ACHN (cell line): ENCODE measurements around the gene ADGRG4.
"Not testable (repeated sequence)": the region's sequence is repeated elsewhere in the genome, so short reads cannot be mapped to it uniquely, and the experiment has no call there.

Experiments used
- DNase-seq: peaks from one replicate; pipeline ENCODE4 v3.0.0-alpha.2; 2015
- in situ Hi-C: cut with HindIII; loops from 2 replicates; pipeline ENCODE4 v1.10.0; 2017; ENCODE audit warnings: low sequenced_read_pairs, low pct_ligation_motif_present, low pct_unique_long_range_greater_than_20kb

The ADGRG4 gene

GRCh38 chrX:136369377-136369776, 68.6 kb downstream of the ADGRG4 start:
- DNase-seq = no peak
- in situ Hi-C loops = no loop called here

GRCh38 chrX:136376713-136377112, 76.0 kb downstream of the ADGRG4 start:
- DNase-seq = no peak
- in situ Hi-C loops = no loop called here

DNA sequence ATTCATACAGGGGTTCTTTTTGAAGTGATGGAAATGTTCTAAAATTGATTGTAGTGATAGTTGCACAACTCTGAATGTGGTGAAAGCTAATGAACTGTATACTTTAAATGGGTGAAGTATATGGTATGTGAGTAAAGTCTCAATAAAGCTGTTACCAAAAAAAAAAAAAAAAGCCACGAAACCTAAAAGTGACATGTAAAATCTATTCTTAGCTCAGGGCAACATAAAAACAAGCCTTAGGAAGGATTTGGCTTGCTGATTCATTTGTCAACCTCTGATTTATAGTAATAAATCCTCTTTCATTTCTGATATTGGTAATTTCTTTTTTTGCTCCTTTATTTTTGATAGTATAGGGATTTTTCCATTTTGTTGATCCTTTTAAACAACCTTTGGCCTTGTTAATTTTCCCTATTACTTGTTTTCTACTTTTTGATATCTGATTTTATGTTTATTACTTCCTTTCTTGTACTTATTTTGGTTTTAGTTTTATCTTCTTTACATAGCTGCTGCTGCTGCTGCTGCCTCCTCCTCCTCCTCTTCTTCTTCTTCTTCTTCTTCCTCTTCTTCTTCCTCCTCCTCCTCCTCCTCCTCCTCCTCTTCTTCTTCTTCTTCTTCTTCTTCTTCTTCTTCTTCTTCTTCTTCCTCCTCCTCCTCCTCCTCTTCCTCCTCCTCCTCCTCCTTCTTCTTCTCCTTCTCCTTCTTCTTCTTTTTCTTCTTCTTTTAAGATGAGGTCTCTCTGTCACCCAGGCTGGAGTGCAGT, 79.4 kb downstream of the ADGRG4 start:
- no peak for DNase-seq
- in situ Hi-C loops = no loop called here

GRCh38 chrX:136386173-136386572, 85.4 kb downstream of the ADGRG4 start:
- in situ Hi-C loops = no loop called here
- no peak for DNase-seq

DNA sequence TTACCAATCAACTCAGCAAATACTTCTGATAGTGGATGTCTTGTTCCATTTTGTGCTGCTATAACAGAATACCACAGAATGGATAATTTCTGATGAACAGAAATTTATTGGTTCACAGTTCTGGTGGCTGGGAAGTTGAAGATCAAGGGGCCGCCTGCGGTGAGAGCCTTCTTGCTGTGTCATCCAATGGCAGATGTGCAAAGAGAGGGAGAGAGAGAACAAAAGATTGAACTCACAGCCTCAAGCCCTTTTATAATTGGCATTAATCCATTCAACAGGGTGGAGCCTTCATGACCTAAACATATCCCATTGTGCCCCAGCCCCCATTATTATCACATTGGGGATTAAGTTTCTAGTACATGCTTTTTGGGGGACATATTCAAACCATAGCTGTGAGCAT, 86.1 kb downstream of the ADGRG4 start:
- no peak for DNase-seq
- in situ Hi-C loops = no loop called here

GRCh38 chrX:136387951-136388502, 87.3 kb downstream of the ADGRG4 start:
- DNase-seq = no peak
- in situ Hi-C loops = no loop called here

- in situ Hi-C loops = no loop called here
- DNase-seq = no peak
These were observed 90.2 kb downstream of the ADGRG4 start for GRCh38 chrX:136390921-136391320.

DNA sequence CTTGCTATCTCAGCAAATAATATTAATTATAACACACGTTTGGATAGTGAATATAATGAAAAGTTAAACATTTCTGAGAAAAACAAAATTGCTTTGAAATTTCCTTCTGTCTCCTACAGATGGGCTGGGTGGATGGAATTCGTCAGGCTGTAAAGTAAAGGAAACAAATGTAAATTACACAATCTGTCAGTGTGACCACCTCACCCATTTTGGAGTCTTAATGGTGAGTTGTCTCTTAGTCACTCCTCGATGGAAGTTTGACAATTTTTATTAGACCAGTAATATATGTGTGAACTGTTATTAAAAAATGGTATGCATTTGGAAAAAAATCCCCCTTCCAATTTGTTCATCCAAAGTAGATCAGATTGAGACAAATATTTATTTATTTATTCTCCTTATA, 94.5 kb downstream of the ADGRG4 start:
- DNase-seq = no peak
- in situ Hi-C loops = no loop called here

DNA sequence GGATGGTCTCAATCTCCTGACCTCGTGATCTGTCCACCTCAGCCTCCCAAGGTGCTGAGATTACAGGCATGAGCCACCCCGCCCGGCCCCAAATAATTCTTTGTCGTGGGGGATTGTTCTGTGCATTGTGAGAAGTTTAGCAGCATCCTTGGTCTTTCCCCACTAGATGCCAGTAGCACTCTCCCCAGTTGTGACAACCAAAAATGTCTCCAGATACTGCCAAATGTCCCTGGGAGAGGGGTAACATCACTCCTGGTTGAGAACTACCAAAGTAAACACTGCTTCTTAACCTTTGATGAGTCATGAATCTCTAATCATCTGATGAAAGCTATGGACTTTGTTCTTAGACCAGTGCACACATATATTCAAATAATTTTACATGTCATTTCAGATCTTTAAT, 96.2 kb downstream of the ADGRG4 start:
- in situ Hi-C loops = no loop called here
- DNase-seq = no peak

- in situ Hi-C loops = no loop called here
- no peak for DNase-seq
These were observed 104.4 kb downstream of the ADGRG4 start for GRCh38 chrX:136405126-136405525.

DNA sequence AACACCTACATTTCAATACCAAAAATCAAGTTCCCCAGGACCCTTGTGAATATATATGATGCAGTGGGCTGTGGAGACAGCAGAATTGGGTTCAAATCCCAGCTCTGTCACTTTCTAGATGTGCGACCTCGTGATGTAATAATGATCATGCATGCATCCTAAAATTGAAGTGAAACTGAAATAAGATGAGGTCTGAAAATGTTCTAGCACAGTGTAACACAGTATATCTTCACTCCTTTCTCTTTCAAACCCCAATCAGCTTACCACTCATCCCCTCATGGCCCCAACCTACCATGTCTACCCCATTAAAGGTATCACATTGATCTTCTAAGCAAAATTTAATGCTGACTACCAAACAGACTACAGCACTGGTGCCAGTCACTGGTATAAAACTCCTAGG, 117.0 kb downstream of the ADGRG4 start:
- in situ Hi-C loops = no loop called here
- DNase-seq = no peak

GRCh38 chrX:136421338-136421737, 120.6 kb downstream of the ADGRG4 start:
- in situ Hi-C loops = no loop called here
- DNase-seq = no peak

DNA sequence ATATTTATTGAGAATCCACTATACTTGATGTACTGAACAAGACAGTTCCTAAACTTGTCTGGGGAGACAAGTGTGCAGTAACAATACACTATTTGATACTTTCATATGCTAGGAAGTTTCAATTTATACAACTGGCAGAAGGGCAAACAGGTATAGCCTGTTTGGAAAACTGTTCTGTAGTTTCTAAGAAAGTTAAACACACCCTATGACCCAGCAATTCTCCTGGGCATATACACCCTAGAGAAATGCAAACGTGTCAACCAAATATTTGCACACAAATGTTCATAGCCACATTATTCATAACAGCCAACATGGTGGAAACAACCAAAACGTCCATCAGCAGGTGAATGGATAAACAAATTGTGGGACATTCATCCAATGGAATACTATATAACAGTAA, 123.0 kb downstream of the ADGRG4 start:
- in situ Hi-C loops = no loop called here
- no peak for DNase-seq

DNA sequence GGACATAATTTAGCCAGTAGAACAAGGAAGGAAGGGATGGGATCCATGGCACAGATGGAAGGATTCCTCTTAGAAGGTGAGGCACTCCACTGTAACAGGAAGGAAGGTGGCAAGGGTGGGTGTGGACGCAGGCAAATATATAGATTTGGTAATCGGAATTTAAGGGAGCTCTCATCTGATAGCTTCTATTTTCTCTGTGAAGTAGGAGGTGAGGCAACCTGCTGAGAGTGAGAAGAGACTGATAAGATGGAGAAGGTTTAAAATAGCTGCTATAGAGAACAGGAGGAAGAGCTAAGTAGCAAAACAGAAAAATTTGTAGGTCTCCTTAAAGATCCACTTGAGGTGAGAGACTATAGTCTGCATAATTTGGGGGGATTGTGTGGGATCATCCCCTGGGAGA, 125.2 kb downstream of the ADGRG4 start:
- no peak for DNase-seq
- in situ Hi-C loops = no loop called here

GRCh38 chrX:136431625-136432024, 130.9 kb downstream of the ADGRG4 start:
- DNase-seq = no peak
- in situ Hi-C loops = no loop called here

- in situ Hi-C loops = no loop called here
- no peak for DNase-seq
These were observed 137.0 kb downstream of the ADGRG4 start for GRCh38 chrX:136437774-136438173.

DNA sequence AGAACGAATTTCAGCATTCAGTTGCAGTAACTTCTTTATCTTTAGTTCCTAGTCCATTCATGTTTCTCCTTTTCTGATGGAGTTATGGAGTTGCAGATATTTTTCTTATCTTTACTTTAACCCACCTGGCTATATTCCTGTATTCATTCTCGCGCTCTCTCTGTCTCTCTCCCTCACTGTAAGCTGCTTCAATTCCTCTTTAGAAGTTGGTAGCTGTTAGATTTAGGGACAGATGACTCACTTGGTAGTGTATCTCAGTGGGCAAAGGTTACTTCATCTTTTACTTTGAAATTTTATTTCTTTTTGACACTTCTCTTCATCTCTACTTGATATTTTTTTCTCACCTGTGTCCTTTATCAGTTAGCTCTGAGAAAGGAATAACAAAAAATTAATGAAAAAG, 137.4 kb downstream of the ADGRG4 start:
- in situ Hi-C loops = no loop called here
- no peak for DNase-seq

DNA sequence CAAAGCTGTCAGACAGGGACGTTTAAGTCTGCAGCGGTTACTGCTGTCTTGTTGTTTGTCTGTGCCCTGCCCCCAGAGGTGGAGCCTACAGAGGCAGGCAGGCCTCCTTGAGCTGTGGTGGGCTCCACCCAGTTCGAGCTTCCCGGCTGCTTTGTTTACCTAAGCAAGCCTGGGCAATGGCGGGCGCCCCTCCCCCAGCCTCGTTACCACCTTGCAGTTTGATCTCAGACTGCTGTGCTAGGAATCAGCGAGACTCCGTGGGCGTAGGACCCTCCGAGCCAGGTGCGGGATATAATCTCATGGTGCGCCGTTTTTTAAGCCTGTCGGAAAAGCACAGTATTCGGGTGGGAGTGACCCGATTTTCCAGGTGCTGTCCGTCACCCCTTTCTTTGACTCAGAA, 144.9 kb downstream of the ADGRG4 start:
- in situ Hi-C loops, DNase-seq: not testable (repeated sequence)

DNA sequence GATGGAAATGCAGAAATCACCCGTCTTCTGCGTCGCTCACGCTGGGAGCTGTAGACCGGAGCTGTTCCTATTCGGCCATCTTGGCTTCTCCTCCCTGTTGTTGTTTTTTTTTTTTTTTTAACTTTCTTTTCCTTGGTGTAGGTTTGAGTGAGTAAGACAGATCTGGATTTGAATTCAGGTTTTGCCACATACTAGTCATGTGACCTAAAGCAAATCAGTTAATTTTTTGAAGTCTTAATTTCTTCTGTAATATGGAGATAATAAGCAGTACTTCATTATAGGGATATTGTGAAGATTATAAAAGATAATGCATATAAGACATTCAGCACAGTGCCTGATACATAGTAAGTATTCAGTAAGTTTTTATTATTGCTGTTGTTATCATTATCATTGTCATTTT, 145.4 kb downstream of the ADGRG4 start:
- no peak for DNase-seq
- in situ Hi-C loops = no loop called here

DNA sequence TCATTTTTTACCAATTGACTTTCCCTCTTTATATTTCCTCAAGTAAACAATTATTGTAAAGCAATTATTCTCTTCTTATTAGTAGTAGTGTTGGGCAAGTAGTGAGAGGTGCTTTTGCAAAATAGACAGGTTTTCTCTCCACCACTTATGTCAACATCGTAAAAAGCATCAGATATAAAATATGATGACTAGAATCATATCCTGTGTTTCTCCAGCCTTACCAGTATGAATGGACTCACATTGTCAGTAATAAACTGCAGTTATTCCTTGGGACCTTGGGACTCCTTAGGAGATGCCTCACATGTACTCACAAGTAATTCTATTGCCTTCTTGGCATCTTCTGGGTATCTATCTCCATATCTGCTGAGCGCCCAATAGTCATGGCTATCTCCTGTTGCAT, 146.5 kb downstream of the ADGRG4 start:
- no peak for DNase-seq
- in situ Hi-C loops = no loop called here
